B cell (primary cell): ENCODE results near the gene GAPVD1. TPM values are rescaled to one million over a fixed set of nuclear protein-coding genes. Genes with fewer than 3 reads are reported as not detected.

Experiments used
- ATAC-seq: fragments of 200-7000 bp; cut with Tn5 transposase; one replicate; pipeline ENCODE4 v1.10.0; 2021; ENCODE audit warnings: low read depth, mild to moderate bottlenecking, moderate number of reproducible peaks, moderate library complexity
- CTCF ChIA-PET: fragments of 350-600 bp; sonication (Branson Sonifier 250); formaldehyde crosslinking; loops from one replicate; lab custom pipeline; 2021; ENCODE audit warnings: antibody characterized with exemption, inconsistent platforms; lab: Charles Lee
- POLR2A ChIA-PET: fragments of 350-600 bp; sonication (Branson Sonifier 250); formaldehyde crosslinking; loops from one replicate; lab custom pipeline; 2021; ENCODE audit warnings: antibody characterized with exemption; lab: Charles Lee
- DNase-seq: peaks from one replicate; pipeline ENCODE4 v3.0.0; 2013
- H2AFZ ChIP-seq: 2 replicates; pipeline ENCODE4 v1.6.1; 2012; ENCODE audit warnings: mild to moderate bottlenecking, low read depth, low read length; ENCODE audit not compliant: insufficient read depth, poor library complexity, severe bottlenecking
- H3K27ac ChIP-seq, 2 donors: 1 replicate in 1 of 2; 2 replicates in 1 of 2; pipeline ENCODE4 v1.5.1; 2012 to 2013; ENCODE audit warnings: low read length in 2 of 2, mild to moderate bottlenecking in 2 of 2, moderate library complexity in 1 of 2
- H3K27me3 ChIP-seq, 4 experiments: fragments of 200-600 bp in 1 of 4; sonication (generic) in 1 of 4; replicated peaks in 1 of 4; 1 replicate in 2 of 4; 2 replicates in 2 of 4; pipeline versions ENCODE4 v1.6.1 to v1.7.0; 2013 to 2016; ENCODE audit warnings: low read length in 3 of 4, mild to moderate bottlenecking in 2 of 4, mixed read lengths in 1 of 4, moderate library complexity in 1 of 4; ENCODE audit not compliant: insufficient read depth in 4 of 4, control insufficient read depth in 3 of 4; ENCODE audit errors: control extremely low read depth in 1 of 4
- H3K36me3 ChIP-seq, 2 experiments: replicated peaks in 1 of 2; 1 replicate in 1 of 2; 2 replicates in 1 of 2; pipeline versions ENCODE4 v1.6.1 to v1.7.1; 2013; ENCODE audit warnings: low read length in 1 of 2; ENCODE audit not compliant: insufficient read depth in 2 of 2, control insufficient read depth in 1 of 2; ENCODE audit errors: control extremely low read depth in 1 of 2, extremely low read depth in 1 of 2
- H3K4me1 ChIP-seq, 2 donors: fragments of 200-600 bp in 1 of 2; sonication (generic) in 1 of 2; 1 replicate in 1 of 2; 2 replicates in 1 of 2; pipeline versions ENCODE4 v1.5.1 to v1.6.1; 2013 to 2017; ENCODE audit warnings: low read length in 2 of 2; ENCODE audit not compliant: control insufficient read depth in 2 of 2, insufficient read depth in 2 of 2
- H3K4me2 ChIP-seq: replicated peaks from 2 replicates; pipeline ENCODE3; 2012; ENCODE audit warnings: mild to moderate bottlenecking, low read depth, low read length; ENCODE audit not compliant: poor library complexity, severe bottlenecking
- H3K4me3 ChIP-seq, 5 experiments: fragments of 200-600 bp in 1 of 5; sonication (generic) in 1 of 5; 1 replicate in 3 of 5; 2 replicates in 2 of 5; pipeline versions ENCODE4 v1.5.1 to v1.7.0; 2011 to 2016; ENCODE audit warnings: low read length in 4 of 5, mild to moderate bottlenecking in 4 of 5, low read depth in 2 of 5, control low read depth in 1 of 5, moderate library complexity in 1 of 5; ENCODE audit not compliant: insufficient read depth in 1 of 5; ENCODE audit errors: control extremely low read depth in 1 of 5, extremely low read depth in 1 of 5
- H3K79me2 ChIP-seq: fragments of 200-600 bp; sonication (generic); one replicate; pipeline ENCODE4 v1.6.0; 2016; ENCODE audit warnings: low read length; ENCODE audit not compliant: control insufficient read depth, insufficient read depth
- H3K9ac ChIP-seq: fragments of 200-600 bp; sonication (generic); 2 replicates; pipeline ENCODE4 v1.6.1; 2017; ENCODE audit warnings: mild to moderate bottlenecking, low read length, moderate library complexity
- H3K9me3 ChIP-seq, 3 donors: one replicate each; pipeline versions ENCODE4 v1.6.1 to v1.7.1; 2013; ENCODE audit warnings: low read length in 2 of 3; ENCODE audit not compliant: control insufficient read depth in 2 of 3, insufficient read depth in 1 of 3; ENCODE audit errors: control extremely low read depth in 1 of 3
- H4K20me1 ChIP-seq: 2 replicates; pipeline ENCODE4 v1.6.0; 2012; ENCODE audit warnings: mild to moderate bottlenecking, low read length; ENCODE audit not compliant: insufficient read depth, control insufficient read depth, poor library complexity, severe bottlenecking
- H3K27ac Mint-ChIP-seq: one replicate; pipeline ENCODE4 v1.8.0; 2021; ENCODE audit warnings: mixed read lengths
- H3K27me3 Mint-ChIP-seq: one replicate; pipeline ENCODE4 v1.8.0; 2021; ENCODE audit warnings: mixed read lengths
- H3K4me1 Mint-ChIP-seq: one replicate; pipeline ENCODE4 v1.8.0; 2021; ENCODE audit warnings: mixed read lengths
- H3K4me3 Mint-ChIP-seq: one replicate; pipeline ENCODE4 v1.8.0; 2021; ENCODE audit warnings: mixed read lengths
- H3K9me3 Mint-ChIP-seq: one replicate; pipeline ENCODE4 v1.8.0; 2022; ENCODE audit warnings: mixed read lengths; ENCODE audit not compliant: insufficient read depth
- CTCF ChIP-seq: fragments of 200-600 bp; IDR thresholded peaks from one replicate; pipeline ENCODE4 v1.8.0; 2022; ENCODE audit warnings: antibody characterized with exemption, mild to moderate bottlenecking
- EZH2 ChIP-seq: IDR thresholded peaks from 2 replicates; pipeline ENCODE4 v1.6.1; 2012; ENCODE audit warnings: borderline replicate concordance, low read depth, mild to moderate bottlenecking, moderate library complexity, low read length; ENCODE audit not compliant: insufficient read depth, poor library complexity, severe bottlenecking
- WGBS: methylation state at CpG from one replicate; pipeline ENCODE4 v1.1.5; 2013; ENCODE audit warnings: missing lambda C conversion rate; ENCODE audit not compliant: insufficient coverage; 5-methylcytosine and 5-hydroxymethylcytosine counted together
- intact Hi-C: fragments of 100-400 bp; cut with micrococcal nuclease; formaldehyde crosslinking; loops from one replicate; pipeline ENCODE4 v1.10.0; 2022
- polyA minus RNA-seq: library from RNA; depleted of rRNA, polyadenylated mRNA; stranded (reverse); fragments of >200 nt; gene quantifications from 2 replicates; pipeline ENCODE4 v1.2.3, GENCODE V29; 2012
- polyA plus RNA-seq: library from polyadenylated mRNA; depleted of rRNA; stranded (reverse); fragments of >200 nt; gene quantifications from 2 replicates; pipeline ENCODE4 v1.2.3, GENCODE V29; 2012
- total RNA-seq, 2 donors: library from RNA; stranded (reverse); fragments of 120-200 nt in 1 of 2; gene quantifications; 1 replicate in 1 of 2; 2 replicates in 1 of 2; pipeline versions ENCODE4 v1.2.3 to v1.2.4, GENCODE V29; 2013 to 2022

Gene GAPVD1
- total RNA-seq (61.2 and 65.3 TPM in 2 replicates), polyA plus RNA-seq (11.8 and 14.7 TPM in 2 replicates), polyA minus RNA-seq (30.5 and 37.5 TPM in 2 replicates)
- total RNA-seq (2013) = 51.8 TPM

DNA sequence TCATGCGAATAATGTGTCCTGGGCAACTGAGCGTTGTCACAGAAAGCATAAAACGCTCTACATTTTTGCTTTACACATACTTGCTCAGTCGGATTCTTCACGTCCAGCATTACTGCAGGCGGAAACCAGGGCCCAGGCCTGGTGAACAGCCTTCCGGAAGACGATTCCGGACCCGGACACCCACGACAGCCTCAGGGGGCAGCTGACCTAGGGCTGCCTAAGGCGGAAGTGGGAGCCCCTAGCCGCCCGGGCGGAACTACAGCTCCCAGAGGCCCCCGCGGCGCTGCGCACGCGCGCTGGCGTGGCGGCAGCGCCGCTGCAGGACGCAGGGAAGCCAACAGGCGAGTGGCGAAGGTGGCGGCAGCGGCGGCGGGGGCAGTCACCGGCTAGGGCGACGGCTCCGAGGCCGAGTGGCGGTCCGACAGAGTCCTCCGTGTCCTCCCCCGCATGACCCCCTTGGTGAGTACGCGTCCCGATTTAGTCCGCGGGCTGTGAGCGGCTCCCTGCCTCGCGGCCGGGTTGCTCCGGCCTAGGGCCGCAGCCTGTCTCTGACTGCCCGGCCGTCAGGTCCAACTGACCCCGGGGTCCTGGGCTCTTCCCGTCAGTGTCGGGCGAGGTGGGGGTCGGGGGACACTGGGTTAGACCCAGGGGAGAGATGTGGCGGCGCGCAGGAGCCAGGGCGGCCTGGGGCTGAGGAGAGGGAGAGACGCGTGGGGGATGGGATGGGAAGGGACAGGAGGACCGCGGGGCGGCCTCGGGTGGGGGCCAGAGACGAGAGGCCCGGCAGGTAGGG, at the start of gene GAPVD1:
GAPVD1 (plus strand) TSS at position 326 of the 793 bp plus-strand sequence. CDS start 37,096 bp downstream, outside the sequence.
- TF ChIP-seq EZH2 (no peak), CTCF (peak; percentile 47)
- peak within 1 kb of the TSS; percentile 100 for H3K27ac Mint-ChIP-seq
- Histone ChIP-seq H3K4me3 (peak within 1 kb of the TSS; percentile 74 to 100 (median 88)), H3K4me1 (peaks cover 20 to 27% of the 10 kb centered on the region in 2 donors), H3K27me3 (no peaks in the 10 kb centered on the region), H4K20me1 (peaks cover 22% of the 10 kb centered on the region), H3K36me3 (peaks cover 0 to 3% of the 10 kb centered on the region in 2 experiments), H3K79me2 (peaks cover 47% of the 10 kb centered on the region), H3K9me3 (peaks cover 0 to 18% (median 7%) of the 10 kb centered on the region in 3 donors), H3K27ac (peak within 1 kb of the TSS; percentile 96 to 100), H3K4me2 (peak within 1 kb of the TSS; percentile 93), H3K9ac (peak within 1 kb of the TSS; percentile 99), H2AFZ (peak within 1 kb of the TSS; percentile 98)
- H3K4me1 Mint-ChIP-seq = peaks cover 42% of the 10 kb centered on the region
- ChIA-PET POLR2A (interaction anchor here (0.6 to 2.1 kb wide), 6 partner anchors 17 to 401 kb away, joined by 4 to 25 read pairs (median 4); partner anchors contain the start of gene HSPA5), CTCF (interaction anchor here (1.0 to 2.0 kb wide), 3 partner anchors 17 to 63 kb away, joined by 3 to 14 read pairs (median 8); partner anchors contain the start of gene HSPA5)
- intact Hi-C loops = loop anchor here (1.0 to 5.0 kb wide), 8 partner anchors 20 to 844 kb away; partner anchors contain the start of genes ARPC5L, GOLGA1, HSPA5 and NR6A1
- H3K4me3 Mint-ChIP-seq = peak within 1 kb of the TSS; percentile 99
- DNase-seq = peak; percentile 98
- ATAC-seq = peak; percentile 93
- no peaks in the 10 kb centered on the region for H3K9me3 Mint-ChIP-seq
- H3K27me3 Mint-ChIP-seq = no peaks in the 10 kb centered on the region
- WGBS = under 1% methylated on average over 70 of the region's 72 CpGs

GRCh38 chr9:125214186-125214585, 47.4 kb upstream of the GAPVD1 start:
- no peaks in the 10 kb centered on the region for H3K4me1 Mint-ChIP-seq
- no peak overlapping the region for H3K4me3 Mint-ChIP-seq
- no peak overlapping the region for H2AFZ ChIP-seq
- H3K36me3 ChIP-seq = peaks cover 2 to 15% of the 10 kb centered on the region in 2 experiments
- TF ChIP-seq CTCF (no peak), EZH2 (no peak)
- H3K27me3 Mint-ChIP-seq = no peaks in the 10 kb centered on the region
- intact Hi-C loops = no loop called here
- H3K27ac Mint-ChIP-seq = no peak overlapping the region
- H3K4me3 ChIP-seq = no peak overlapping the region
- ATAC-seq (no peak), DNase-seq (no peak)
- ChIA-PET POLR2A (no interaction called here), CTCF (interaction anchor here (0.7 kb wide), 1 partner anchor 38 kb away, joined by 4 read pairs; no protein-coding TSS in a partner anchor)
- no peaks in the 10 kb centered on the region for H3K79me2 ChIP-seq
- H4K20me1 ChIP-seq = no peaks in the 10 kb centered on the region
- H3K27me3 ChIP-seq = no peaks in the 10 kb centered on the region
- H3K27ac ChIP-seq = no peak overlapping the region
- H3K9me3 Mint-ChIP-seq = no peaks in the 10 kb centered on the region
- no peak overlapping the region for H3K9ac ChIP-seq
- no peaks in the 10 kb centered on the region for H3K4me1 ChIP-seq
- 93% methylated on average over 2 of the region's 5 CpGs for WGBS
- no peak overlapping the region for H3K4me2 ChIP-seq
- H3K9me3 ChIP-seq = no peaks in the 10 kb centered on the region
